Body of pancreas (tissue), 4 donors: Measurements from ENCODE around the gene ARID4B.

Experiments used
- POLR2A ChIP-seq, 3 donors: fragments of 450-650 bp; IDR thresholded peaks; one replicate each; pipeline ENCODE4 v1.6.1; 2016; ENCODE audit warnings: antibody characterized with exemption in 3 of 3, mild to moderate bottlenecking in 2 of 3
- TF ChIP-seq, protein P1 (sequence below), 7 experiments: fragments of 450-650 bp in 4 of 7; fragments of 200-600 bp in 3 of 7; sonication (generic) in 3 of 7; IDR thresholded peaks; one replicate each; pipeline ENCODE4 v1.5.1; 2016 to 2019; ENCODE audit warnings: antibody characterized with exemption in 7 of 7

DNA sequence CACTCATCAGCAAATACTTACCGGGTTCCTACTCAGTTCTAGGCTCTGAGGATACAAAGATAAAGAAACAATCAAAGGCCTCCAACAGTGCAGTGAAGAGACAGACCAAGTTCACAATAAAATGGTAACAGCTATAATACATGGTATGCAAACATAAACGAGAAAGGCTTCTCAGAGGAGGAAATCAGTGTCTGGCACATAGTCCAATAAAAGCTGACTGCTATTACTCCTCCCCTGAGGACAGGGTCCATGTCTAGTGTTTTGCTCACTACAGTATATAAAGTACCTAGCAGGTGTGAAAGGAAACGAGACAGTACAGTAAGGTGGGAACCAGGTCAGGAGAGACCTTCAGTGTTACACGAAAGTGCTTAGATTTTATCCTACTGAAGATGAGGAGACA lies 171.2 kb downstream of the ARID4B start:
- TF ChIP-seq, protein P1, sequence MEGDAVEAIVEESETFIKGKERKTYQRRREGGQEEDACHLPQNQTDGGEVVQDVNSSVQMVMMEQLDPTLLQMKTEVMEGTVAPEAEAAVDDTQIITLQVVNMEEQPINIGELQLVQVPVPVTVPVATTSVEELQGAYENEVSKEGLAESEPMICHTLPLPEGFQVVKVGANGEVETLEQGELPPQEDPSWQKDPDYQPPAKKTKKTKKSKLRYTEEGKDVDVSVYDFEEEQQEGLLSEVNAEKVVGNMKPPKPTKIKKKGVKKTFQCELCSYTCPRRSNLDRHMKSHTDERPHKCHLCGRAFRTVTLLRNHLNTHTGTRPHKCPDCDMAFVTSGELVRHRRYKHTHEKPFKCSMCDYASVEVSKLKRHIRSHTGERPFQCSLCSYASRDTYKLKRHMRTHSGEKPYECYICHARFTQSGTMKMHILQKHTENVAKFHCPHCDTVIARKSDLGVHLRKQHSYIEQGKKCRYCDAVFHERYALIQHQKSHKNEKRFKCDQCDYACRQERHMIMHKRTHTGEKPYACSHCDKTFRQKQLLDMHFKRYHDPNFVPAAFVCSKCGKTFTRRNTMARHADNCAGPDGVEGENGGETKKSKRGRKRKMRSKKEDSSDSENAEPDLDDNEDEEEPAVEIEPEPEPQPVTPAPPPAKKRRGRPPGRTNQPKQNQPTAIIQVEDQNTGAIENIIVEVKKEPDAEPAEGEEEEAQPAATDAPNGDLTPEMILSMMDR (IDR thresholded peaks at IDR 0.05), result no peak
- TF ChIP-seq POLR2A (IDR thresholded peaks at IDR 0.05), result no peak
